ENCODE data around the gene NUAK1.

- no peak for TF ChIP-seq CTCF (IDR thresholded peaks at IDR 0.05)
- no peak for TF ChIP-seq POLR2A (IDR thresholded peaks at IDR 0.05)
Observed at GRCh38 chr12:106058256-106059182, 80.2 kb downstream of the NUAK1 start.
